Measurements from ENCODE around the gene TAF6. TPM values are rescaled to one million over a fixed set of nuclear protein-coding genes. Genes with fewer than 3 reads are reported as not detected.

Gene TAF6
- total and polyA plus RNA-seq, 2 experiments from 2014 or later: 40.5 to 53.0 TPM

GRCh38 chr7:100095704-100096103 is 23.5 kb downstream of the TAF6 start:
- Histone ChIP-seq H3K4me3 (no peak overlapping the region), H4K20me1 (ENCODE audit: insufficient read depth) (no peaks in the 10 kb centered on the region), H3K27me3 (replicated peaks; ENCODE audit: insufficient read depth) (no peaks in the 10 kb centered on the region), H3F3A (ENCODE audit: insufficient read depth) (peaks cover 50% of the 10 kb centered on the region), H3K79me2 (ENCODE audit: insufficient read depth) (peaks cover 83% of the 10 kb centered on the region), H3K9ac (no peak overlapping the region), H2AFZ (no peak overlapping the region), H3K4me2 (ENCODE audit: unreplicated experiment) (no peak overlapping the region), H3K36me3 (ENCODE audit: low read depth) (peaks cover 57% of the 10 kb centered on the region), H3K27ac (no peak overlapping the region), H3K9me2 (ENCODE audit: insufficient read depth) (no peaks in the 10 kb centered on the region), H3K9me3 (ENCODE audit: low read depth) (no peaks in the 10 kb centered on the region), H3K4me1 (ENCODE audit: insufficient read depth) (peaks cover 10% of the 10 kb centered on the region; the same call in 1 of the 2 replicates)
- in situ Hi-C loops (cut with MboI): no loop called here
- no peak for DNase-seq
- WGBS, 2 experiments (ENCODE audit: low coverage in 1 of 2, low lambda C conversion rate in 2 of 2, missing lambda C conversion rate in 2 of 2): 94% methylated on average over 17 of the region's 17 CpGs
- TF ChIP-seq EZH2phosphoT487 (IDR thresholded peaks at IDR 0.05; ENCODE audit: insufficient read depth, low read depth): no peak
- no peak for TF ChIP-seq EZH2 (IDR thresholded peaks at IDR 0.05; ENCODE audit: insufficient read depth, poor library complexity, severe bottlenecking)

- Histone ChIP-seq H3K9ac (no peak overlapping the region), H3K27me3 (replicated peaks; ENCODE audit: insufficient read depth) (no peaks in the 10 kb centered on the region), H3K36me3 (ENCODE audit: low read depth) (peaks cover 57% of the 10 kb centered on the region), H3K4me1 (ENCODE audit: insufficient read depth) (peaks cover 12% of the 10 kb centered on the region), H3K79me2 (ENCODE audit: insufficient read depth) (peaks cover 87% of the 10 kb centered on the region), H3F3A (ENCODE audit: insufficient read depth) (peaks cover 55% of the 10 kb centered on the region), H2AFZ (no peak overlapping the region), H3K4me3 (no peak overlapping the region), H3K9me2 (ENCODE audit: insufficient read depth) (no peaks in the 10 kb centered on the region), H3K27ac (no peak overlapping the region), H3K4me2 (ENCODE audit: unreplicated experiment) (no peak overlapping the region), H3K9me3 (ENCODE audit: low read depth) (no peaks in the 10 kb centered on the region), H4K20me1 (ENCODE audit: insufficient read depth) (no peaks in the 10 kb centered on the region)
- in situ Hi-C loops (cut with MboI): no loop called here
- no peak for DNase-seq
- WGBS, 2 experiments (ENCODE audit: low coverage in 1 of 2, low lambda C conversion rate in 2 of 2, missing lambda C conversion rate in 2 of 2): 75 to 80% methylated on average over 9 of the region's 9 CpGs
- TF ChIP-seq EZH2 (IDR thresholded peaks at IDR 0.05; ENCODE audit: insufficient read depth, poor library complexity, severe bottlenecking) (no peak), EZH2phosphoT487 (IDR thresholded peaks at IDR 0.05; ENCODE audit: insufficient read depth, low read depth) (no peak)
Observed at GRCh38 chr7:100095289-100095688, 23.9 kb downstream of the TAF6 start.

- peaks cover 76% of the 10 kb centered on the region for H3K79me2 ChIP-seq (ENCODE audit: insufficient read depth)
Observed at GRCh38 chr7:100093925-100094486, 25.2 kb downstream of the TAF6 start.

GRCh38 chr7:100093498-100093897 is 25.7 kb downstream of the TAF6 start:
- no peaks in the 10 kb centered on the region for H3K9me3 ChIP-seq (ENCODE audit: low read depth)
- no peaks in the 10 kb centered on the region for H3K9me2 ChIP-seq (ENCODE audit: insufficient read depth)
- DNase-seq: no peak
- in situ Hi-C loops (cut with MboI): no loop called here
- no peak for TF ChIP-seq EZH2 (IDR thresholded peaks at IDR 0.05; ENCODE audit: insufficient read depth, poor library complexity, severe bottlenecking)
- no peak overlapping the region for H2AFZ ChIP-seq
- no peak overlapping the region for H3K4me3 ChIP-seq
- H3K27me3 ChIP-seq (replicated peaks; ENCODE audit: insufficient read depth): no peaks in the 10 kb centered on the region
- H3K4me2 ChIP-seq (ENCODE audit: unreplicated experiment): no peak overlapping the region
- WGBS, 2 experiments (ENCODE audit: low coverage in 1 of 2, low lambda C conversion rate in 2 of 2, missing lambda C conversion rate in 2 of 2): 58 to 66% methylated on average over 12 to 13 of the region's 13 CpGs
- H3K27ac ChIP-seq: no peak overlapping the region
- H3F3A ChIP-seq (ENCODE audit: insufficient read depth): peaks cover 66% of the 10 kb centered on the region
- H3K9ac ChIP-seq: no peak overlapping the region
- peaks cover 73% of the 10 kb centered on the region for H3K79me2 ChIP-seq (ENCODE audit: insufficient read depth)
- peaks cover 18% of the 10 kb centered on the region for H3K4me1 ChIP-seq (ENCODE audit: insufficient read depth)
- H4K20me1 ChIP-seq (ENCODE audit: insufficient read depth): no peaks in the 10 kb centered on the region
- H3K36me3 ChIP-seq (ENCODE audit: low read depth): peaks cover 45% of the 10 kb centered on the region

More at GRCh38 chr7:100093925-100094486, 25.2 kb downstream of the TAF6 start:
- Histone ChIP-seq H3K27ac (no peak overlapping the region), H4K20me1 (ENCODE audit: insufficient read depth) (no peaks in the 10 kb centered on the region), H3K4me2 (ENCODE audit: unreplicated experiment) (no peak overlapping the region), H2AFZ (no peak overlapping the region), H3K4me1 (ENCODE audit: insufficient read depth) (peaks cover 16% of the 10 kb centered on the region), H3K9ac (no peak overlapping the region), H3K36me3 (ENCODE audit: low read depth) (peaks cover 50% of the 10 kb centered on the region), H3K9me3 (ENCODE audit: low read depth) (no peaks in the 10 kb centered on the region), H3F3A (ENCODE audit: insufficient read depth) (peaks cover 67% of the 10 kb centered on the region), H3K9me2 (ENCODE audit: insufficient read depth) (no peaks in the 10 kb centered on the region), H3K4me3 (no peak overlapping the region), H3K27me3 (replicated peaks; ENCODE audit: insufficient read depth) (no peaks in the 10 kb centered on the region)
- no peak for DNase-seq
- WGBS, 2 experiments (ENCODE audit: low coverage in 1 of 2, low lambda C conversion rate in 2 of 2, missing lambda C conversion rate in 2 of 2): 95 to 96% methylated on average over 16 of the region's 16 CpGs
- in situ Hi-C loops (cut with MboI): no loop called here
- TF ChIP-seq EZH2 (IDR thresholded peaks at IDR 0.05; ENCODE audit: insufficient read depth, poor library complexity, severe bottlenecking) (no peak), EZH2phosphoT487 (IDR thresholded peaks at IDR 0.05; ENCODE audit: insufficient read depth, low read depth) (no peak)
